ENCODE measurements around the gene PLA2G2E.

Gene PLA2G2E

DNA sequence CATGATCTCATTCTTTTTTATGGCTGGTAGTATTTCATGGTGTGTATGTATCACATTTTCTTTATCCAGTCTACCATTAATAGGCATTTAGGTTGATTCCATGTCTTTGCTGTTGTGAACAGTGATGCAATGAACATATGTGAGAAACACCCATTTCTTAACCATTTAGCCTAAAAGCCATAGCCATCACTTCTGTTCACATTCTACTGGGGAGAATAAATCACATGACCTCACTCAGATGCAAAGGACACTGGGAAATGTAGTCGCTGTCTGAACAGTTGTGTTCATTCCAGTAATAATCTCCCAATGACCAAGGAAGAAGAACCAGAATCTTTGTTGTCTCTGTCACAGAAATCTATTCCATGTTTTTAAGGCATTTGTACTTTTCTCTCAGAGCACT lies 15.1 kb upstream of the PLA2G2E start:
- TF ChIP-seq USF1 (IDR thresholded peaks at IDR 0.05) (peak; percentile 84), YY1 (IDR thresholded peaks at IDR 0.05; ENCODE audit: low read depth) (no peak)

- TF ChIP-seq, protein P1, sequence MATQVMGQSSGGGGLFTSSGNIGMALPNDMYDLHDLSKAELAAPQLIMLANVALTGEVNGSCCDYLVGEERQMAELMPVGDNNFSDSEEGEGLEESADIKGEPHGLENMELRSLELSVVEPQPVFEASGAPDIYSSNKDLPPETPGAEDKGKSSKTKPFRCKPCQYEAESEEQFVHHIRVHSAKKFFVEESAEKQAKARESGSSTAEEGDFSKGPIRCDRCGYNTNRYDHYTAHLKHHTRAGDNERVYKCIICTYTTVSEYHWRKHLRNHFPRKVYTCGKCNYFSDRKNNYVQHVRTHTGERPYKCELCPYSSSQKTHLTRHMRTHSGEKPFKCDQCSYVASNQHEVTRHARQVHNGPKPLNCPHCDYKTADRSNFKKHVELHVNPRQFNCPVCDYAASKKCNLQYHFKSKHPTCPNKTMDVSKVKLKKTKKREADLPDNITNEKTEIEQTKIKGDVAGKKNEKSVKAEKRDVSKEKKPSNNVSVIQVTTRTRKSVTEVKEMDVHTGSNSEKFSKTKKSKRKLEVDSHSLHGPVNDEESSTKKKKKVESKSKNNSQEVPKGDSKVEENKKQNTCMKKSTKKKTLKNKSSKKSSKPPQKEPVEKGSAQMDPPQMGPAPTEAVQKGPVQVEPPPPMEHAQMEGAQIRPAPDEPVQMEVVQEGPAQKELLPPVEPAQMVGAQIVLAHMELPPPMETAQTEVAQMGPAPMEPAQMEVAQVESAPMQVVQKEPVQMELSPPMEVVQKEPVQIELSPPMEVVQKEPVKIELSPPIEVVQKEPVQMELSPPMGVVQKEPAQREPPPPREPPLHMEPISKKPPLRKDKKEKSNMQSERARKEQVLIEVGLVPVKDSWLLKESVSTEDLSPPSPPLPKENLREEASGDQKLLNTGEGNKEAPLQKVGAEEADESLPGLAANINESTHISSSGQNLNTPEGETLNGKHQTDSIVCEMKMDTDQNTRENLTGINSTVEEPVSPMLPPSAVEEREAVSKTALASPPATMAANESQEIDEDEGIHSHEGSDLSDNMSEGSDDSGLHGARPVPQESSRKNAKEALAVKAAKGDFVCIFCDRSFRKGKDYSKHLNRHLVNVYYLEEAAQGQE (IDR thresholded peaks at IDR 0.05; ENCODE audit: low read depth): no peak
- TF ChIP-seq EP300 (IDR thresholded peaks at IDR 0.05; ENCODE audit: borderline replicate concordance) (no peak), NFIC (IDR thresholded peaks at IDR 0.05) (no peak)
Observed at GRCh38 chr1:19936061-19936750, 12.8 kb upstream of the PLA2G2E start.

- TF ChIP-seq RAD21 (IDR thresholded peaks at IDR 0.05; ENCODE audit: low read depth) (no peak), TCF12 (IDR thresholded peaks at IDR 0.05; ENCODE audit: low read depth) (no peak), CREB1 (IDR thresholded peaks at IDR 0.05; ENCODE audit: low read depth) (no peak), EGR1 (IDR thresholded peaks at IDR 0.05) (no peak), YY1 (IDR thresholded peaks at IDR 0.05; ENCODE audit: low read depth) (no peak), FOXM1 (IDR thresholded peaks at IDR 0.05; ENCODE audit: borderline replicate concordance, low read depth) (no peak), NFIC (IDR thresholded peaks at IDR 0.05) (no peak)
- TF ChIP-seq, protein P2, sequence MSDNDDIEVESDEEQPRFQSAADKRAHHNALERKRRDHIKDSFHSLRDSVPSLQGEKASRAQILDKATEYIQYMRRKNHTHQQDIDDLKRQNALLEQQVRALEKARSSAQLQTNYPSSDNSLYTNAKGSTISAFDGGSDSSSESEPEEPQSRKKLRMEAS (IDR thresholded peaks at IDR 0.05): no peak
- TF ChIP-seq, protein P1 (IDR thresholded peaks at IDR 0.05; ENCODE audit: low read depth): no peak
Observed at GRCh38 chr1:19934336-19934735, 10.9 kb upstream of the PLA2G2E start.

- TF ChIP-seq ZBTB7A (IDR thresholded peaks at IDR 0.05; ENCODE audit: low read depth) (no peak), TCF12 (IDR thresholded peaks at IDR 0.05; ENCODE audit: low read depth) (no peak), RAD21 (IDR thresholded peaks at IDR 0.05; ENCODE audit: low read depth) (no peak), NFIC (IDR thresholded peaks at IDR 0.05) (no peak), EGR1 (IDR thresholded peaks at IDR 0.05) (no peak), EP300 (IDR thresholded peaks at IDR 0.05; ENCODE audit: borderline replicate concordance) (no peak)
- TF ChIP-seq, protein P1 (IDR thresholded peaks at IDR 0.05; ENCODE audit: low read depth): no peak
- TF ChIP-seq, protein P2 (IDR thresholded peaks at IDR 0.05): no peak
Observed at GRCh38 chr1:19932866-19933265, 9.4 kb upstream of the PLA2G2E start.

GRCh38 chr1:19926296-19927129 lies 3.1 kb upstream of the PLA2G2E start:
- no peak for TF ChIP-seq EP300 (IDR thresholded peaks at IDR 0.05; ENCODE audit: borderline replicate concordance)

All from Ishikawa (cell line).